ENCODE data around the gene RPS6KA3.

DNA sequence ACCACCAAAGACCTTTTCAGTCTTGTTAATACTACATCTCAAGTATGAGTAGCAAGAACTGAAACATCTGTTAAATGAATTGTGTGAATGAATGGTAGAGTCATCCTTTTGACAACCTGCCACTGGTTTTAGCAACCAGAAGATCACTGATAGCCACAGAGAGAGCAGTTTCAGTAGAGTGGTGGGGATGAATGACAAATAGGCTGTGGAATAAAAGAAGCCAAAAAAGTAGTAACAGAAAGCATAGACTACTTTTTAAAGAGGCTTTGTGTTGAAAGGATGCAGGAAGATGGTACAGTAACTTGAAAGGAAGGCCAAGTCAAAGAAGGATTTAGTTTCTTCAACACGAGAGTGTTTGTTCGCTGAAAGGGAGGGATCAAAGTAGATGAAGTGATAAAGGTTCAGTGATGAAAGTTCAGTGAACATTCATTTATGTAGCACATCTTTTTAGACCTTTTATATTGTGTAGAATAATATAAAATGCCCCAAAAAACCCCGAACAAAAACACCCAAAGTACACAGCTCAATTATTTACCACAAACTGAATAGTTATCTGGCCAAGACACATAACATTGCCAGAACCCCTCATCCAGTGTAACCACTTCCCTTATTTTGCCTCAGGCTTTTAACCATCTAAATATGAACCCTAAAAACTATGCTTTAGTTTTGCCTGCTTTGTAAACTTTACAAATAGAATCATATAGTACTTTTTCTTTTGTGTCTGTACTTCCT is 84.9 kb downstream of the RPS6KA3 start:
- no peak for TF ChIP-seq CTCF (IDR thresholded peaks at IDR 0.05 in 8 of 11, conservative IDR thresholded peaks at IDR 0.05 in 3 of 11)
- TF ChIP-seq POLR2AphosphoS5 (IDR thresholded peaks at IDR 0.05) = no peak
- no peak for TF ChIP-seq POLR2A (IDR thresholded peaks at IDR 0.05)

Measured in spleen (tissue), 7 donors.